T1000 (cell line): ENCODE data around the gene CENPF.
"Not testable (repeated sequence)": the region's sequence is repeated elsewhere in the genome, so short reads cannot be mapped to it uniquely, and the experiment has no call there.

Source experiments
- DNase-seq: peaks from one replicate; lab custom pipeline; 2025; ENCODE audit warnings: mixed read lengths; lab: John Stamatoyannopoulos, UW

The CENPF gene, protein sequence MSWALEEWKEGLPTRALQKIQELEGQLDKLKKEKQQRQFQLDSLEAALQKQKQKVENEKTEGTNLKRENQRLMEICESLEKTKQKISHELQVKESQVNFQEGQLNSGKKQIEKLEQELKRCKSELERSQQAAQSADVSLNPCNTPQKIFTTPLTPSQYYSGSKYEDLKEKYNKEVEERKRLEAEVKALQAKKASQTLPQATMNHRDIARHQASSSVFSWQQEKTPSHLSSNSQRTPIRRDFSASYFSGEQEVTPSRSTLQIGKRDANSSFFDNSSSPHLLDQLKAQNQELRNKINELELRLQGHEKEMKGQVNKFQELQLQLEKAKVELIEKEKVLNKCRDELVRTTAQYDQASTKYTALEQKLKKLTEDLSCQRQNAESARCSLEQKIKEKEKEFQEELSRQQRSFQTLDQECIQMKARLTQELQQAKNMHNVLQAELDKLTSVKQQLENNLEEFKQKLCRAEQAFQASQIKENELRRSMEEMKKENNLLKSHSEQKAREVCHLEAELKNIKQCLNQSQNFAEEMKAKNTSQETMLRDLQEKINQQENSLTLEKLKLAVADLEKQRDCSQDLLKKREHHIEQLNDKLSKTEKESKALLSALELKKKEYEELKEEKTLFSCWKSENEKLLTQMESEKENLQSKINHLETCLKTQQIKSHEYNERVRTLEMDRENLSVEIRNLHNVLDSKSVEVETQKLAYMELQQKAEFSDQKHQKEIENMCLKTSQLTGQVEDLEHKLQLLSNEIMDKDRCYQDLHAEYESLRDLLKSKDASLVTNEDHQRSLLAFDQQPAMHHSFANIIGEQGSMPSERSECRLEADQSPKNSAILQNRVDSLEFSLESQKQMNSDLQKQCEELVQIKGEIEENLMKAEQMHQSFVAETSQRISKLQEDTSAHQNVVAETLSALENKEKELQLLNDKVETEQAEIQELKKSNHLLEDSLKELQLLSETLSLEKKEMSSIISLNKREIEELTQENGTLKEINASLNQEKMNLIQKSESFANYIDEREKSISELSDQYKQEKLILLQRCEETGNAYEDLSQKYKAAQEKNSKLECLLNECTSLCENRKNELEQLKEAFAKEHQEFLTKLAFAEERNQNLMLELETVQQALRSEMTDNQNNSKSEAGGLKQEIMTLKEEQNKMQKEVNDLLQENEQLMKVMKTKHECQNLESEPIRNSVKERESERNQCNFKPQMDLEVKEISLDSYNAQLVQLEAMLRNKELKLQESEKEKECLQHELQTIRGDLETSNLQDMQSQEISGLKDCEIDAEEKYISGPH (N-terminal part only)

DNA sequence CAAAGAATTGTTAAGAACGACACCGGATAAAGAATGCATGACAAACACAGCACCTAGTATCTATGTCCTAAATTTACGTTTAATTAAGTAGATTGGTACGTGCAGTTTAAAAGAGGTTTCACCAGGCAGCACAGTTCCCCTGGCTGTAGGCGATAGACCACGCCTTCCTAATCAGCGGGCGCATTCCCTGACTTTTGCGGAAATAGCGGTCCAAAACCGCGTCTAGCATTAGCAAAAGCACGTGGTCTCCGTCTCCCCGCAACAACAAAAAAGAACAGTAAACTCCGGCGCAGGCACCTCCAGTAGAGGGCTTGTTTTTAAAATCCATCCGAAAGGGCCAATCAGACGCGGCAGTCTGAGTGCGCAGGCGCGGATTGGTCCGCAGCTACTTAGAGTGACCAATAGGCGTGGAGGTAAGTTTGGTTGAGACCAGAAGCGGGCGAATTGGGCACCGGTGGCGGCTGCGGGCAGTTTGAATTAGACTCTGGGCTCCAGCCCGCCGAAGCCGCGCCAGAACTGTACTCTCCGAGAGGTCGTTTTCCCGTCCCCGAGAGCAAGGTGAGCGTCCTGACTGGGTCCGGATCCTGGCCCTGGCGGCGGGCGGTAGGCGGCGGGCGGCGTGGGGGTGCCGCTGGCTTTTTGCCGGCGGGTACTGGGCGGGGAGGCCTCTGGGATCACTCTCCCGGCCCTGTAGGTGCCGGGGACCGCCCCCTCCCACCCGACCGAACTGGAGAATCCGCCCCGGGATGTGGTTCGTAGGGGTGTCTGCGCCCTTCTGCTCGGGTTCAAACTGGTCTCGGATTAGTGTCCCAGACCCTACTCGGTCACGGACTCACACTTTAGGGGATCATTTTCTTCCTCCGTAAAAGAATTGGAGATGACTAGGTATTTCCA is at the start of gene CENPF:
Gene CENPF, plus strand, starts transcription at position 432 of the 894 bp plus-strand sequence. CDS start 10,560 bp downstream, outside the sequence.
- peak; percentile 96 for DNase-seq

DNA sequence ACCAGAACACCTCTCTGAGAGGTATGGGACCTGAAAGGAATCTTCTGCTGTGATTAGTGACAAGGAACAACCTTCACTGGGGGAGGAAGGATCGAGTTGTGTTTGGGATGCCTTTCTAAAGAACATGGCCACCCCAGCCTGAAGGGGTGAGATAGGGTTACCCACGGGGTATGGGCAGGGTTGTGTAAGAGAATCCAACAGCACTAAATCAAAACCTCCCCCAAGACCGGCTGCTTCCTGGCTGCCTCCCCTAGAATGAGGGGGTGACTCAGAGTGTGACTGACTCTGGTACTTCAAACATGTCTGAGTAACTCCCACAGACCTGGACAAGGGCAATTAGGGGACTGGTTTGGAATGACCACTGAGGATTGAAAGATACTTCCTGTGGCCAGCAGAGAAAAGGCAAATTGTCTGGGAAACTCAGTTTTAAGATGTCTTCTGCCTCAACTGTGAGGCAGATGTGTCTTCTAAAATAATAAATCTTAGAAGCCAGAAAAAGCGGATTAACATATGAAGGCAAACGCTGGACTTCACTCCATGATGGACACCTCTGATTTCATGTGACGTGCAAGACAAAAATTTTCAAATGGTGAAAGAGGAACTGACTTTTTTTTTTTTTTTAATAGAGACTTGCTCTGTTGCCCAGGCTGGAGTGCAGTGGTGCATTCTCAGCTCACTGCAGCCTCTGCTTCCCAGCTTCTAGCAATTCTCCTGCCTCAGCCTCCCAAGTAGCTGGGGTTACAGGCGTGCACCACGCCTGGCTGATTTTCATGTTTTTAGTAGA is 44.9 kb upstream of the CENPF start:
- DNase-seq: no peak

DNA sequence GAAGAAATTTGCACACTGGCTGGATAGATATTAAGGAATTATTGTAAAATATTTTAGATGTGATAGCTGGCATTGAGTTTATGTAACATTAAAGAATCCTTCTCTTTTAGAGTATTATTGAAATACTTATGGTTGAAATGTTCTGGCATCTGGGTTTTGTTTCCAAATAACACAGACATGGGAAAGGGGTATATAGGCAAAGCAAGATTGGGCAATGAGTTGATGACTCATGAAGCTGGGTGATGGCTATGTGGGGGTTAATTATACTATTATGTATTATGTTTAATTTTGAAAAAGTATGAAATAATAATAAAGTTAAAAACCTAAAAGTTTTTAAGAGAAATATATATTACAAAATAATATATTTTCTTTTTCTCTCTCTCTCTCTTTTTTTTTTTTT is 39.1 kb upstream of the CENPF start:
- no peak for DNase-seq

DNA sequence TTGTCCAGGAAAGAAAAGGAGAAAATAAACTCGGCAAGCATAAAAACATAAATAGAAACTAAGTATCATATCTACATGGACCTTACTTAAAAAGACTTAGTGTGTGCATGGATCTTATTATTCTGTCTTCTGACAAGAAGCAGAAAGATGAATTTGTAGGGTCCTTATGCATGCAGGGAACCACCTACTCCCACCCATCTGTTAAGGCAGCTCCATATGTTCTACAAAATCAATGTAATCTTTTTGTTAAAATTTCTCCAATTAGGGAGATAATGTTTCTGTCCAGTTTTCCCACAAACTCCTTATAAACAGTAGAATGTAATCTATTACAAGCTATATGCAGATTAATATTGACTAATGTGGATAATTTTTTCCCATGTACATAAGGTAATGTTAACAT is 37.7 kb upstream of the CENPF start:
- DNase-seq: no peak

DNA sequence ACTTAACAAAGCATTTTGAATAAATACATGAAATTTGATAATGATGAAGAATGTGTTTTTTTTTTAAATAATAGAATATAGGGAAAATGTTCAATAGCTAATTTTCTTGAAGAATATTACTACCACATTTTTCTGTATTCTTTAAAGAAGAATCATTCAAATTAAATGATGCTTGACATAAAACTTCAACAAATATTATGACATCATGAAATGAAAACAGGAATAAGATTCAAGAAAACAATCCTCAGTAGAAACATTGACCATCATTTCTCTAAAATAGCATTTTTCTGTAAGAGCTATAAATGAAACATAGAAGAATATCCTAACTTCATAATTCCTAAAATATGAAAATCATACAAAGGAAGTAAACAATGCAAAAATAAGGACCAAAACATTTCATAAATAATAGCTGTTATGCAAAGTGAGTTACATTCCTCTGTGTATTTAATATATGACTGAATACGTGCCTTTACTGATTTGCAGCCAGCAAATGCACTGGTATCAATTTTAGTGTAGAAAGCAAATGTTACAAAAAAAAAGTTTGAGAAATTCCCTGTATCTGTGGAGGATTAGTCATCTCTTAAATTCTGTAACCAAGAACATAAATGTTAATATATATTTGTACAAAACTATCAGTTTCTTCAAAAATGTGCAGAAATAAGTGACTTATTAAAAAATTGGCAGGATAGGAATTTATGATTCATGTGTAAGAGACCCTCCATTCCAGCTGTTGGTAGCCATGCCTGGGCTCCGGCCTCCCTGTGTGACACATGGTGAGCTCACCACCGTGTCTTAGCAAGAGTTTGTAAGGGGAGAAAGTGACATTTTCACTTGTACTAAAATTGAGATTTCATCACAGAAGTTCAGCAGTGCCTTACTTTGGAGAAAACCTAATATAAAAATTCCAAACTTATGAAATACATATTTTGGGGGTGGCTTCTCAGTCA is 36.6 kb upstream of the CENPF start:
- DNase-seq: peak; percentile 36

DNA sequence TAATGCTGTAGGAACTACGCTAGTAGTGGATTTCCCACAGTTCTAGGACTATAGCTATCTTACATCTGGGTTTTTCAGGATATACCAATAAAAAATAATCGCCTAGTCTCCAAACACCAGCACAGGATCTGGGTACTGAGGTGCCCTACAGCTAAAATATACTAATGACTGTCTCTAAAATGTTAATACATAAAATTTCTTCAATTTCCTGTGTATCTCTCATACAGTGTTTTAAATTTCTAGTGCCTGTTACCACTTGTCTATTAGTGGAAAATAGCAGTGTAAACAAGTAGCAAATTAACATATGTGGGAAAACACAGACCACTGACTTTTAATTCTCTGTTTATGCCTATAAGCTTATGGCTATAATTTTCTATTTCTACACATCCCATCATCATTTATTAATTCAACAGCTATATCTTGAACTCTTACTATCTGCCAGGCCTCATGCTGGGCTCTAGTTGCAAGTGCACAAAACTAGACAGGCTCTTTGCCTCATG is 35.5 kb upstream of the CENPF start:
- DNase-seq: no peak

DNA sequence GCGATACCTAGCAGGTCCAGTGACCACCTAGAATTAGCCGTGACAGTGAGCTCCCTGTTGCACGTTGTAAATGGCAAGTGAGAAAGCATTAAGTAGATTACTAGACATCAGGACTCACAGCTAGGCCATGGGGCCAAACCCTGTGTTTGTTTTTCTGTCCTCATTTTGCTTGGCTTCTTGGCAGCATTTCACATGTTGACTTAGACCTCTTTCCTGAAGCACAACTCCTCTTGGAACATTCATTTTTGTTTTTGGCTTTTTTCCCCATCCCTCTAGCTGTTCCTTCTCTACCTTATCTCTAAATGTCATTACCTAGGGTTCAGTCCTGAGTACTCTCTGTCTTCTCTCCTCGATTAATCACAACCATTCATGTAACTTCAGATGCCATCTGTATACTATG is 34.7 kb upstream of the CENPF start:
- no peak for DNase-seq

DNA sequence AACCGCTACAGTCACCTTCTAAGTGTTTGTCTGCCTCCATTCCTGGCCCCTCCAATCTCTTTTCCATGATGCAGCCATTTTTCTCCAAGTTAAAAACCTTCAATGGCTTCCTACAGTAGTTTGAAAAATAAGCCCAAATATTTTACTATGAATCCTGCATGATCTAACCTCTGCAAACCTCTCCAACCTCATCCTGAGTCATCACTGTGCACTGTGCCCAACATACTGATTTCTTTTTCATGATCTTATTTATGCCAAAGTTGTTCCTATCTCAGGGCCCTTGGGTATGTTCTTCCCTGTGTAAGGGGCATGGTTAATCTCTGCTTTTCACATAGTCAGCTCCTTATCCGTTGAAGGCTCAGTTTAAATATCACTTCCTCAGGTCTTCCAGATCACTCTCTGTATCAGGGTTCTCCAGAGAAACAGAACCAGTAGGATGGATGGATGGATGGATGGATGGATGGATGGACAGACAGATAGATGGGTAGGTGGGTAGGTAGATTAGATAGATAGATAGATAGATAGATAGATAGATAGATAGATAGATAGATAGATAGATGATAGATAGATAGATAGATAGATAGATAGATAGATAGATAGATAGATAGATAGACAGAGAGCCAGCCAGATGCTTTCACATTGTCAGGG is 33.5 kb upstream of the CENPF start:
- peak; percentile 22 for DNase-seq

DNA sequence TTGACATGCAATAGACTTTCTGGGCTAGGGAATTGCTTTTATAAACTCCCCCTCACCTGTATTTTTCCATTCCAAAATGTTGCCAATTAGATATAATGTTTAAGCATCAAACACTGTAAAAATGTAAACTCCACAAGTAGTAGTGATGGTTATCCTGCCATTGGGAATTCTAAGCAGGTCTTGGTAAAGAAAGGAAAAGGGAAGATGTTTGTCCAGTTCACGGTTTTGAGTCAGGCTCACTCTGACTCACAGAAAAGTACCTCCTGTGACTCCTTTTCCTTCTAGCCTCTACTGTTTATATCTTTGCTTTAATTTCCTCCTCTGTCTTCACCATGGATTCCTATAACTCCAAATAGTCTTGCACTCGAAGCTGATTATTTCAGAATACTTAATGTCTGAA is 32.6 kb upstream of the CENPF start:
- no peak for DNase-seq

DNA sequence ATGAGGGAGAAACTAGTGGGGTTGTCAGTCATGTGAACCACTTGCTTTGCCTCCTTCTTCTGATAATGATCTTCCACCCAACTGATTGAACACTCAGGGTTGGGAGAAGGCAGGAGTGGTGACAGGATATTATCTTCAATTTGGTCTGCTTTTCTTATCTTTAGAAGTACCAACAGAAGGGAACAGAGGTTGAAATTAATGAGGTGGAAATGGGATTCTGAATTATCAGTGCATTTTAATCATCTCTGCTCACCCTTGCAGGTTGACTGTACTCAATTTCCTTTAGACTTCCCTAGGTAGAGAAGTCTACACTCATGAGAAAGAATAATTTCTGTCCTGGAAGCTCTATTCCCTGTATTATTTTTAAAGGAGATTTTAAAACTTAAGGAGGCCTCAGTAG is 31.7 kb upstream of the CENPF start:
- no peak for DNase-seq

DNA sequence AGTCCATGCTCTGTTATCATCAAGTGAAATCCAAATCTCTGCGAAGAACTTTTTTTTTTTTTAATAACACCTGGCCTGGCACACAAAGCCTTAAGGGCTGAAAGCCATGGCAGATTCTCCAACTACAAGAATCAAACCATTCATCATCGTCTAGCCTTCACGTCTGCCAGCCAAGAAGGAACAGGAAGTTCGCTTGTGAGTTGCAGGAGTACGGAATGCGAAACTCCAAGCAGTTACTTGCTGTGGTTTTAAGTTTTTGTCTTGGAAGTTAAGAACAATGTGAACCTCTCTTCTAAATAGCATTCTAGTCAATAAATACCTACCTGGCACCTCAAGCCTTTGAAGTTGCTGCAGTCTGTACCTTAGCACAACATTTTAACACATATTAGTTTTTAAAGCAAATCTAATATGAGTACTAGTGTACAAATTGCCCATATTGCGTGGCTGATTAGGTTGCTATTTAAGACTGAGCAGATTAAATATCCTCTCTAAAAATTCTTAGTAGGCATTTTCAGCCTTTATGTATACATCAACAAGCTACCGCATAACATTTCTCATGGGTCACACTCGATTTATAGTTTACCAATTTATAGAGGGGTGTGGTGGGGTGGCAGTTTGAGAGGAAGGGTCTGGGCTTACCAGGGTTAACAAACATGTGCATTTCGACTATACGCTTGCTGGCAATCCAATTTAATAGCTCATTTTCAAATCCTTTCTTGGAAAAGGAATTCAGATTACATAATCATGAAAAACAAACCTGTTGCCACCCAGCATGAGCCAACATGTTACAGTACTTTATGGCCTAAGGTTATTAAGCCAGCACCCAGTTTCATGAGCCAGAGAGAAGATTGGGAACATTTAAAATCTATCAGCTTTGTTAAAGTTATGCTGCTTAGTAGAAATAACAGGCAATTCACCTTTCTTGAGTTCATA is 29.3 kb upstream of the CENPF start:
- DNase-seq: no peak

DNA sequence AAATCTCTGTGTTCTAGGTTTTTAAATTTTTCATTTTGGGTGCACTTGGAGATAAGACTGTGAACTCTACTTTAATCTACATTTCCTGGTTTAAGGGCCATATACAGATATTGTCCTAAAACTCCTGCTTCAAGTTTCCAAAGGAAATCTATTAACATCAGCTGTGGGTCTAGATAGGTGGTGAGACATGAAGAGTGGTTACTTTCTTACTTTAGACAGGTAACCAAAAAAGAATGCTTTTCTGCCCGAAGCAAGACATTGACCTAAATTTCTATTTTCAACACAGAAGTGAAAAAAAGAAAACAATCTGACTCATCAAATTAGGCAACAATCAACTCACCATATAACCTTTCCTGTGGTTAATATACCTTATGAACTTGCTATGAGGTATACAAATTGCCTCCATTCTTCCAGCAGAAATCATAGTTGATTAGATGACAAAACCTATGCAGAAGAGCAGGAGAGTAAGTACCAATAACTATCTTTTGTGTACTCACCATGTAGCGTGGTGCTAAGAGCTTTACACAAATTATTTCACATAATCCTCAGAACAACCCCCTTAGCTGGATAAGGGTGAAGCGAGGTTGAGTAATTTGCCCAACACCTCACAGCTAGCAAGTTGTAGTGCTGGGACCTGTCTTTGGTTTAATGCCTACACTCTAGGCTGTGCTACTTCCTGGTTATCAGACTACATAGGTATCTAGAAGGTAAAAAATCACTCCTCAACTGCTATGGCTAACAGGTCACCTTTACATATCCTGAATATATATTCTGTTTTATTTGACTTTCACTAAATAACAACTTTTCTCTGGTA is 28.2 kb upstream of the CENPF start:
- no peak for DNase-seq

DNA sequence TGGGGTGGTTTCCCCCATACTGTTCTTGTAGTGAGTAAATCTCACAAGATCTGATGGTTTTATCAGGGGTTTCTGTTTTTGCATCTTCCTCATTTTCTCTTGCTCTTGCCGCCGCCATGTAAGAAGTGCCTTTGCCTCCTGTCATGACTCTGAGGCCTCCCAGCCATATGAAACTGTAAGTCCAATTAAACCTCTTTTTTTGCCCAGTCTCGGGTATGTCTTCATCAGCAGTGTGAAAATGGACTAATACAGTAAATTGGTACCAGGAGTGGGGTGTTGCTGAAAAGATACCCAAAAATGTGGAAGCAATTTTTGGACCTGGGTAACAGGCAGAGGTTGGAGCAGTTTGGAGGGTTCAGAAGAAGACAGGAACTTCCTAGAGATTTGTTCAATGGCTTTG is 26.9 kb upstream of the CENPF start:
- DNase-seq: not testable (repeated sequence)

DNA sequence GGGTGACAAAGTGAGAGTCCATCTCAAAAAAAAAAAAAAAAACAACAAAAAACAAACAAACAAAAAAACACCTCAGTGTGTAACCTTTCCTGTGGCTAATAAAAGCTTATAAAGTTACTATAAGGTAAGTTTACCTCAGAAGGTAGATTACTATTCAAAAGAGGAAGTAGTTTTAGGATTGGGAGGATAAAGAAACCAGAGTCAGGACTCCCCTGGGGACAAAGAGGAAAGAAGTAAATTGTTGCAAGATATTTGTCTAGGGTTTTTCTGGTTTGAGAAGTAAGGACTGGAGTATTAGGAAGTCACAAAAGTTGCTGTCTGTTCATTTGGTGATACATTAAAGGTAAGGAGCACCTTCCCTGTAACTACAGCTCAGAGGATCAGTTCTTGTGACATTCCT is 23.8 kb upstream of the CENPF start:
- no peak for DNase-seq

DNA sequence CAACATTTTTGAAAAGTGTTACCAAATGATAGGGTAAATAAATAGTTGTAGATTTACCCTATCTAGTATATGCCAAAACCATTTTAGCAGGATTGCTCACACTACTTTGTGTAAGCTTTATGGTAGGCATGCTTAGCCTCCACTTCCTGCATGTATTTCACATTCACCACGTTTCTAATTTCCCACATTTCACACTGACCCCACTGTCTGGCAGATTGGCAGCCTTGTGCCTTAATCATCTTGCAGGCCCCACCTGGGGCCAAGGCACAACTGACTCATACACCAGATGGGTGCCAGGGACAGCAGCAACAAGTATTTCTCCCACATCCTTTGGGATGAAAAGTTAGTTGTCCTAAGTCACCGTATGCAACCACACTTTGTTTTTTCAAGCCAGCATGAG is 21.2 kb upstream of the CENPF start:
- DNase-seq: peak; percentile 39

DNA sequence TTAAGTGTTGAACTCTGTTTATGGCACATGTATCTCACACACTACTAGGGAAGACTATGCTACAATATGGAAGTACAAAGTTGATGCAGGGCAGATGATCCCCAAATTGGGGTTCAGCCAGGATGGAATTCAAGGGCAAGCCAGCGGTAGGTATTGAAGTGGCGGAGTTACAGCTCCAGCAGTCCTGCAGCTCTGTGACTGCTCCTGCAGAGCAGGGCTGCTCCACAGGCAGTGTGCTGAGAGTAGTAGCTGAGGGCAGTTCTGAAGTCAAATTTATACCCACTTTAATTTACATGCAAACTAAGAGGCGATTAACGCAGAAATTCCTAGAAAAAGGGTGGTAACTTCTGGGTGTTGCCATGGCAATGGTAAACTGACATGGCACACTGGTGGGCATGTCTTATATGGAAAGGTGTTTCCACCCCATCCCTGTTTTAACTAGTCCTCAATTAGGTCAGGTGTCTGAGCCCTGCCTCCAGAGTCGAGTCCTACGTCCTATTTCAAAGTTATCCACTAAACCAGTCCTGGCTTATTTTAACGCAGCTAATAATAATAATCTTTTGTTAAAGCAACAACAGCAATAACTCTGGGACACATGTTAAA is 20.6 kb upstream of the CENPF start:
- DNase-seq: no peak
